ENCODE measurements around the gene MR1. TPM values are rescaled to one million over a fixed set of nuclear protein-coding genes. Genes with fewer than 3 reads are reported as not detected.

MR1 gene
- total and polyA plus RNA-seq, 2 of the 13 experiments (the other 11 are each of a cell fraction or from before 2014, with no cell fraction given) = 7.7 to 10.4 TPM

DNA sequence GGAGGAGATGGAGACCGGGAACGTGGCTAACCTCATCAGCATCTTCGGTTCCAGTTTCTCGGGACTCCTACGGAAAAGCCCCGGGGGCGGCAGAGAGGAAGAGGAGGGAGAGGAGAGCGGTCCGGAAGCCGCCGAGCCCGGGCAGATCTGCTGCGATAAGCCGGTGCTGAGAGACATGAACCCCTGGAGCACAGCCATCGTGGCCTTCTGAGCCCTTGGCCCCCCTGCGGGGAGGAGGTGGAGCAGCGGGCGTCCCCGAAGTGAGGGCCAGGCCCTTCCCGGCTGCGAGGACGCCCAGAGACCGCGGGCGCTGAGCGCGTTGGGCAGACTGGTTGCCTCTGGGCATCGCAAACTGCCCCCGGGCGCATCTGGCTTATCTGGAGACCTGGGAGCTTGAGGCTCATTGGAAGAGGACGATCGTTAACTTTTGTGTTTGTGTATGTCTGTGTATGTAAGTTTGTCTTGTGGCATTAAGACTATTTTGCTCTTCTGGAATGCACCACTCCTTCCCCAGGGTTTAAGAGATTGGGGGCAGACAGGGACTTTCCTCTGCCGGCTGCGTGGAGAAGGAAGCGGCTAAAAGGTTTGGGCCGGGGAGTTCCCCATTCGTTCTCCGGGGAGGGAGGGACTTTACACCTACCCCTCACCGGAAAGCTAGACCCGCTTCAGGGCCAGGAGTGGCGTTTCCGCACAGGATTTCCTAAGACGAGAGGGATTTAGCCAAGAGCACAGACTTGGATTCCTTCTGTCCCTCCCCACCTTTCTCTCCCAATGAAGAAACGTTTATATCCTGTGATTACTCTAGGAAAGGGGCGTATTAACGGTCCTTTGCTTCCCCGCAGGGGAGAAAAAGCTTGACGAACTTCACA, 56.1 kb downstream of the MR1 start (continued):
- TF ChIP-seq, protein P1, sequence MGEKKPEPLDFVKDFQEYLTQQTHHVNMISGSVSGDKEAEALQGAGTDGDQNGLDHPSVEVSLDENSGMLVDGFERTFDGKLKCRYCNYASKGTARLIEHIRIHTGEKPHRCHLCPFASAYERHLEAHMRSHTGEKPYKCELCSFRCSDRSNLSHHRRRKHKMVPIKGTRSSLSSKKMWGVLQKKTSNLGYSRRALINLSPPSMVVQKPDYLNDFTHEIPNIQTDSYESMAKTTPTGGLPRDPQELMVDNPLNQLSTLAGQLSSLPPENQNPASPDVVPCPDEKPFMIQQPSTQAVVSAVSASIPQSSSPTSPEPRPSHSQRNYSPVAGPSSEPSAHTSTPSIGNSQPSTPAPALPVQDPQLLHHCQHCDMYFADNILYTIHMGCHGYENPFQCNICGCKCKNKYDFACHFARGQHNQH (CRISPR knock-in tag; IDR thresholded peaks at IDR 0.05) = no peak
- TF ChIP-seq PHB2 (IDR thresholded peaks at IDR 0.05; ENCODE audit: partially characterized antibody) = no peak
- no peak for TF ChIP-seq ZNF496 (CRISPR knock-in tag; IDR thresholded peaks at IDR 0.05; ENCODE audit: insufficient replicate concordance)
- TF ChIP-seq ZMYM4 (CRISPR knock-in tag; IDR thresholded peaks at IDR 0.05) = no peak
- TF ChIP-seq ZSCAN5A (CRISPR knock-in tag; IDR thresholded peaks at IDR 0.05; ENCODE audit: borderline replicate concordance) = no peak
- TF ChIP-seq CAMTA2 (CRISPR knock-in tag; IDR thresholded peaks at IDR 0.05; ENCODE audit: borderline replicate concordance) = no peak
- TF ChIP-seq ETV6 (CRISPR knock-in tag; conservative IDR thresholded peaks at IDR 0.05) = no peak
- no peak for TF ChIP-seq SSRP1 (CRISPR knock-in tag; IDR thresholded peaks at IDR 0.05)
- TF ChIP-seq SALL2 (CRISPR knock-in tag; IDR thresholded peaks at IDR 0.05) = no peak
- no peak for TF ChIP-seq ZNF672 (CRISPR knock-in tag; IDR thresholded peaks at IDR 0.05)
- no peak for TF ChIP-seq THYN1 (CRISPR knock-in tag; IDR thresholded peaks at IDR 0.05; ENCODE audit: borderline replicate concordance, low read depth)
- no peak for TF ChIP-seq ZNF839 (CRISPR knock-in tag; IDR thresholded peaks at IDR 0.05; ENCODE audit: borderline replicate concordance)
- no peak for TF ChIP-seq ZEB1 (IDR thresholded peaks at IDR 0.05; ENCODE audit: insufficient replicate concordance, low read depth)
- no peak for TF ChIP-seq ETS1 (CRISPR knock-in tag; IDR thresholded peaks at IDR 0.05)
- no peak for TF ChIP-seq PRPF4 (IDR thresholded peaks at IDR 0.05; ENCODE audit: low read depth, low read length, poor library complexity, severe bottlenecking)
- no peak for TF ChIP-seq ZNF251 (CRISPR knock-in tag; IDR thresholded peaks at IDR 0.05)
- TF ChIP-seq, protein P2, sequence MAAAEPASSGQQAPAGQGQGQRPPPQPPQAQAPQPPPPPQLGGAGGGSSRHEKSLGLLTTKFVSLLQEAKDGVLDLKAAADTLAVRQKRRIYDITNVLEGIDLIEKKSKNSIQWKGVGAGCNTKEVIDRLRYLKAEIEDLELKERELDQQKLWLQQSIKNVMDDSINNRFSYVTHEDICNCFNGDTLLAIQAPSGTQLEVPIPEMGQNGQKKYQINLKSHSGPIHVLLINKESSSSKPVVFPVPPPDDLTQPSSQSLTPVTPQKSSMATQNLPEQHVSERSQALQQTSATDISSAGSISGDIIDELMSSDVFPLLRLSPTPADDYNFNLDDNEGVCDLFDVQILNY (CRISPR knock-in tag; conservative IDR thresholded peaks at IDR 0.05) = no peak
